GM12864 (cell line): Measurements from ENCODE around the gene SSR4.

Experiments used
- DNase-seq: peaks from one replicate; pipeline ENCODE4 v3.0.0-alpha.2; 2011; ENCODE audit warnings: low read depth
- H3K4me3 ChIP-seq: 2 replicates; pipeline ENCODE4 v1.5.1; 2011; ENCODE audit warnings: mild to moderate bottlenecking, low read depth, low read length, control low read depth
- CTCF ChIP-seq: IDR thresholded peaks from 2 replicates; pipeline ENCODE4 v1.5.1; 2011; ENCODE audit warnings: low read depth, mild to moderate bottlenecking, moderate library complexity, low read length, control low read depth, inconsistent platforms; ENCODE audit errors: missing control alignments

SSR4 gene

GRCh38 chrX:153794897-153795816 lies 689 bp downstream of the SSR4 start:
- no peak for DNase-seq
- peak overlapping the region; percentile 85 for H3K4me3 ChIP-seq
- no peak for TF ChIP-seq CTCF

GRCh38 chrX:153797415-153798015 lies 3.0 kb downstream of the SSR4 start:
- H3K4me3 ChIP-seq = no peak overlapping the region
- no peak for TF ChIP-seq CTCF
- DNase-seq = no peak

GRCh38 chrX:153799326-153799725 lies 4.9 kb downstream of the SSR4 start:
- TF ChIP-seq CTCF = no peak
- no peak overlapping the region for H3K4me3 ChIP-seq
- no peak for DNase-seq

- TF ChIP-seq CTCF = no peak
- no peak for DNase-seq
- no peak overlapping the region for H3K4me3 ChIP-seq
Measured at GRCh38 chrX:153800177-153800722, 5.8 kb downstream of the SSR4 start.

- TF ChIP-seq CTCF = no peak
- no peak overlapping the region for H3K4me3 ChIP-seq
- no peak for DNase-seq
Measured at GRCh38 chrX:153800746-153801145, 6.3 kb downstream of the SSR4 start.

- H3K4me3 ChIP-seq = no peak overlapping the region
- no peak for TF ChIP-seq CTCF
- DNase-seq = no peak
Measured at GRCh38 chrX:153801669-153802068, 7.2 kb downstream of the SSR4 start.
